Mesenteric fat pad (tissue), 1 donor: ENCODE data around the gene AMOTL1. TPM values are rescaled to one million over a fixed set of nuclear protein-coding genes. Genes with fewer than 3 reads are reported as not detected.

Experiments
- DNase-seq: peaks from one replicate; pipeline ENCODE4 v3.0.0-alpha.2; 2020; ENCODE audit warnings: low spot score
- total RNA-seq: library from RNA; stranded (reverse); fragmentation: NEBNext Ultra II Directional; extraction: Animal tissue kit (Norgen Biotek cat#: 25700); gene quantifications from one replicate; pipeline ENCODE4 v1.2.1, GENCODE V29; 2021
- donor health status: DM: yes; HTN: yes; CAD: no.

The AMOTL1 gene
- total RNA-seq, 1 donor from 2014 or later = 51.6 TPM

- no peak for DNase-seq
These were observed 154.3 kb downstream of the AMOTL1 start for GRCh38 chr11:94922321-94923003.

DNA sequence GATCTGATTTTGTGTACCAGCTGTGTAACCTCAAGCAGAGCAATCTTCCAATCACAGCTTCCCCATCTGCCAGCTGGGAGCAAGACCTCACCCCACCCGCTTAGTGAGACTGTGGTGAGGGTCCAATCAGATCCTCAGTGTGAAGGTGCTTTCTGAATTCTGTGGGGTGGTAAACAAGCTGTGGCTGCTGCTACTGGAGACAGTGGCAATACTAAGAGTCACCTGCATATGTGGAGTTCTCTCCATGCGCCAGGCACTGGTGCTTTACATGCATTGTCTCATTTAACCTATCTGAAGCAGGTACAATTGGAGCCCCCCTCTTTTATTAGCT, 154.8 kb downstream of the AMOTL1 start:
- no peak for DNase-seq

DNA sequence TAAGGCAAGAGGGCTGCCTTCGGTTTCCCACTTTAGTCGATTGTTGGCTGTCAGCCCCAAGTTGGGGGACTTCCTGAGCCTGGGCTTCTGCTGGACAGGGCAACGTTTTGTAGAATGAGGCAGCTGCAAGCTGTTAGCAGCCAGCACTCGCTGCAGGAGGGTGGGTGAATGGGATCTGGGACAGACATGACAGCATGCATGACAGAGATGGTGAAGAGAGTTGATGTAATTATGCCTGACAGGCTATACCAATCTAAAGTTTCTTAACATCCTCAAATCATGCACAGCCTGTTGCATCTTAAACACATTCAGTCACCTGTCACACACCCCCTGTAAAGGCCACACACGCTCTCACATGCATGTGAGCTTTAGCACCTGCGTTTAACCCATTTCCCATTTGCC, 156.0 kb downstream of the AMOTL1 start:
- DNase-seq = no peak

DNA sequence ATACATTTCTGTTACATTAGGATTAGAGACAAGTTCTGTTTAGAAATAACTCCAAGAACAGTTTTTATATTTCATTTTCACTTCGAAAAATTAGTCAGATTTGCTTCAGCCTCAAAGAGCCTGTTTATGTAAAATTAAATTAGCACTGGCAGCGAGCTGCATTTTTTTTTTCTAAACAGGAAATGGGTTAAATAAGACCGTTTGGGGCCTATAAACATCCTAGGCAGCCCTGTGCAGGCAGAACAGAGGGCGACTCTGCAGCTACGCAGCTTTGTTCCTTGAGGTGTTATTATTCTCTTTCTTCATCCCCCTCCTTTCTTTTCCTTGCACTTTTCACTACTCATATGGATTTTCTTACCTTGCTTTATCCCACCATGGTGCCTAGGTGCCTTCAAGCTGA, 156.5 kb downstream of the AMOTL1 start:
- DNase-seq = no peak

DNA sequence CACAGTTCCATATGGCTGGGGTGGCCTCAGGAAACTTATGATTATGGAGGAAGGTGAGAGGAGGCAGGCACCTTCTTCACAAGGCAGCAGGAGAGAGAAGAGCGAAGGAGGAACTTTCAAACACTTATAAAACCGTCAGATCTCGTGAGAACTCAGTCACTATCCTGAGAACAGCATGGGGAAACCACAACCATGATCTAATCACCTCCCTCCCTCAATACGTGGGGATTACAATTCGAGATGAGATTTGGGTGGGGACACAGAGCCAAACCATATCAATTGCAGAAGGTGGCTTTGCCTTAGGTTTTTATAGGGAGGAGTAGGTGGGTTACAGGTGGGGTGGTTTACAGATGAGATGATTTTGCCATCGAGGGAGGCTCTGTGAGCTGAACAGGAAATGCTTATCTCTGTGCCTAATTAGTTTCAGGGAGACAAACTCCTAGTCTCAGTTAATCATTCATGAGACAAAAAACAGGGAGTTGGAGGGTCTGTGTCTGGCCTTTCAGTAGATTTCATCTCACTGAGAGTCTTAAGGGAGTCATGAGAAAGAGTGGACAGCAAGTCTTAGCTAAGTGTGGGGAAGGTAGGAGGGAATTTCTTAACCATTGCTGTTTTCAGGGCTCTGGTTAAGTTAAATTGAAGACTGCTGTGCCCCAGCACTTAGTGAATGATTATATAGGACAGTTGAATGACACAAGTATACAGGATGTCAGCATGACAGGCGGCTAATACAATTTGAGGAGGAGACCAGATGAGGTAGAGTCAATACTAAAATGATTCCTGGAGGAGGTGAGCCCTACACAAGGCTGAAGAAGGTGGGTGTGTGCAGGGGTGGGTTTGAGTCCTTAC, 157.5 kb downstream of the AMOTL1 start:
- no peak for DNase-seq

GRCh38 chr11:94926271-94926625, 158.1 kb downstream of the AMOTL1 start:
- DNase-seq = no peak

Other genes with a start within 250 kb of the AMOTL1 start
- 5.5 TPM for gene FUT4, start 224.4 kb upstream of the AMOTL1 start, total RNA-seq
- 1.5 TPM for gene PIWIL4, start 201.0 kb upstream of the AMOTL1 start, total RNA-seq
- gene CWC15, start 205.2 kb downstream of the AMOTL1 start, total RNA-seq = 70.8 TPM
- 0.93 TPM for gene KDM4D, start 205.4 kb downstream of the AMOTL1 start, total RNA-seq